GM12892 (cell line): ENCODE measurements around the gene TVP23A.

Source experiments
- POLR2A ChIP-seq: IDR thresholded peaks from 2 replicates; pipeline ENCODE4 v1.6.1; 2011; ENCODE audit warnings: low read depth, low read length, control low read depth
- TAF1 ChIP-seq: IDR thresholded peaks from 2 replicates; pipeline ENCODE4 v1.6.1; 2011; ENCODE audit warnings: low read depth, mild to moderate bottlenecking, control low read depth, low read length, borderline replicate concordance

DNA sequence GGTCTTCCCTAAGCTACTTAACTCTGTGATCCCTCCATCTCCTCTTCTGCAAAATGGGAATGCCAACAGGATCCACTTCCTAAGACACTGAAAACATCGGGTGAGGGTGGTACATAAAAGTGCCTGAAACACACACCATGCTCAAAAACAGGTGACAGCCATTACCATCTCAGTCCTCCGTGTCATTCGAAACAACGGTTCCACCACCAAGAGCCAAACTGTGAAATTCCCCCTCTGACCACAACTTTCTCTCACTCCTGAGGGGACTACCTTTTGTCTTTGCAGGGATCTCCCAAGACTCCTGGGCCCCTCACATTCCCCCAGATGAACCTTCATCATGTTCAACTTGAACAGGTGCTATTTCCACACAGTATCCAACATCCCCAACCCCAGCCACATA is 38.0 kb downstream of the TVP23A start:
- TF ChIP-seq POLR2A (no peak), TAF1 (no peak)
